ENCODE results near the gene ZNF8.

GRCh38 chr19:58304748-58305064 is 26.0 kb downstream of the ZNF8 start:
- TF ChIP-seq, protein P1, sequence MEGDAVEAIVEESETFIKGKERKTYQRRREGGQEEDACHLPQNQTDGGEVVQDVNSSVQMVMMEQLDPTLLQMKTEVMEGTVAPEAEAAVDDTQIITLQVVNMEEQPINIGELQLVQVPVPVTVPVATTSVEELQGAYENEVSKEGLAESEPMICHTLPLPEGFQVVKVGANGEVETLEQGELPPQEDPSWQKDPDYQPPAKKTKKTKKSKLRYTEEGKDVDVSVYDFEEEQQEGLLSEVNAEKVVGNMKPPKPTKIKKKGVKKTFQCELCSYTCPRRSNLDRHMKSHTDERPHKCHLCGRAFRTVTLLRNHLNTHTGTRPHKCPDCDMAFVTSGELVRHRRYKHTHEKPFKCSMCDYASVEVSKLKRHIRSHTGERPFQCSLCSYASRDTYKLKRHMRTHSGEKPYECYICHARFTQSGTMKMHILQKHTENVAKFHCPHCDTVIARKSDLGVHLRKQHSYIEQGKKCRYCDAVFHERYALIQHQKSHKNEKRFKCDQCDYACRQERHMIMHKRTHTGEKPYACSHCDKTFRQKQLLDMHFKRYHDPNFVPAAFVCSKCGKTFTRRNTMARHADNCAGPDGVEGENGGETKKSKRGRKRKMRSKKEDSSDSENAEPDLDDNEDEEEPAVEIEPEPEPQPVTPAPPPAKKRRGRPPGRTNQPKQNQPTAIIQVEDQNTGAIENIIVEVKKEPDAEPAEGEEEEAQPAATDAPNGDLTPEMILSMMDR (IDR thresholded peaks at IDR 0.05): no peak
- TF ChIP-seq POLR2A (IDR thresholded peaks at IDR 0.05) (no peak), POLR2AphosphoS5 (IDR thresholded peaks at IDR 0.05) (no peak), EP300 (IDR thresholded peaks at IDR 0.05) (no peak)

Data from sigmoid colon (tissue), 4 donors.